Fibroblast of lung (primary cell): ENCODE results near the gene CFD.

Experiments
- EZH2 ChIP-seq: IDR thresholded peaks from 2 replicates; pipeline ENCODE4 v1.5.1; 2012; ENCODE audit warnings: low read length, control low read depth, mild to moderate bottlenecking; ENCODE audit errors: missing control alignments
- TF ChIP-seq, protein P1 (sequence below), 2 donors: IDR thresholded peaks in 1 of 2; conservative IDR thresholded peaks in 1 of 2; 1 replicate in 1 of 2; 2 replicates in 1 of 2; pipeline ENCODE4 v1.5.1; 2011 to 2012; ENCODE audit warnings: low read length in 2 of 2, control low read depth in 1 of 2, inconsistent platforms in 1 of 2, low read depth in 1 of 2, mild to moderate bottlenecking in 1 of 2

DNA sequence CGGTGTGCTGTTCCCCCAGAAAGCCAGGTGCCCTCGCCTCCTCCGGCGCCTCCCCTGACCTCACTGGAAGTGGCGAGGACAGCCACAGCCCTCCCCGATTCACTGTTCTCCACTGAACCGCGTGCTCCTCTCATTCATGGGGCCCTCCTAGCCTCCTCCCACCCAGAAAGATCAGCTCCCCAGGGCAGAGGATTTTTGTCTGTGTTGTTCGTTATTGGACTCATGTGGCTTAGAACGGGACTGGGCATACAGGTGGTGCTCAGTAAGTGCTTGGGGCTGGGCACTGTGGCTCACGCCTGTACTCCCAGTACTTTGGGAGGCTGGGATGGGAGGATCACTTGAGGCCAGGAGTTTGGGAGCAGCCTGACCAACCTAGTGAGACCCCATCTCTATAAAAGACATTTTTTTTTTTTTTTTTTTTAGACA is 14.9 kb upstream of the CFD start:
- TF ChIP-seq, protein P1, sequence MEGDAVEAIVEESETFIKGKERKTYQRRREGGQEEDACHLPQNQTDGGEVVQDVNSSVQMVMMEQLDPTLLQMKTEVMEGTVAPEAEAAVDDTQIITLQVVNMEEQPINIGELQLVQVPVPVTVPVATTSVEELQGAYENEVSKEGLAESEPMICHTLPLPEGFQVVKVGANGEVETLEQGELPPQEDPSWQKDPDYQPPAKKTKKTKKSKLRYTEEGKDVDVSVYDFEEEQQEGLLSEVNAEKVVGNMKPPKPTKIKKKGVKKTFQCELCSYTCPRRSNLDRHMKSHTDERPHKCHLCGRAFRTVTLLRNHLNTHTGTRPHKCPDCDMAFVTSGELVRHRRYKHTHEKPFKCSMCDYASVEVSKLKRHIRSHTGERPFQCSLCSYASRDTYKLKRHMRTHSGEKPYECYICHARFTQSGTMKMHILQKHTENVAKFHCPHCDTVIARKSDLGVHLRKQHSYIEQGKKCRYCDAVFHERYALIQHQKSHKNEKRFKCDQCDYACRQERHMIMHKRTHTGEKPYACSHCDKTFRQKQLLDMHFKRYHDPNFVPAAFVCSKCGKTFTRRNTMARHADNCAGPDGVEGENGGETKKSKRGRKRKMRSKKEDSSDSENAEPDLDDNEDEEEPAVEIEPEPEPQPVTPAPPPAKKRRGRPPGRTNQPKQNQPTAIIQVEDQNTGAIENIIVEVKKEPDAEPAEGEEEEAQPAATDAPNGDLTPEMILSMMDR (conservative IDR thresholded peaks at IDR 0.05 in 1 of 2, IDR thresholded peaks at IDR 0.05 in 1 of 2; ENCODE audit: low read depth in 1 of 2, low read length in 2 of 2) = no peak
- peak; percentile 87 for TF ChIP-seq EZH2
